Esophagus squamous epithelium (tissue), 4 donors: ENCODE data around the gene ODF4.

Experiments used
- POLR2A ChIP-seq, 4 donors: fragments of 450-650 bp; IDR thresholded peaks; one replicate each; pipeline ENCODE4 v1.6.1; 2017; ENCODE audit warnings: antibody characterized with exemption in 4 of 4, mild to moderate bottlenecking in 4 of 4, moderate library complexity in 3 of 4
- TF ChIP-seq, protein P1 (sequence below), 6 experiments: fragments of 450-650 bp in 4 of 6; fragments of 200-600 bp in 2 of 6; sonication (generic) in 2 of 6; IDR thresholded peaks; one replicate each; pipeline ENCODE4 v1.5.1; 2016 to 2019; ENCODE audit warnings: antibody characterized with exemption in 6 of 6, mild to moderate bottlenecking in 4 of 6, moderate library complexity in 4 of 6

- no peak for TF ChIP-seq POLR2A (IDR thresholded peaks at IDR 0.05)
- TF ChIP-seq, protein P1, sequence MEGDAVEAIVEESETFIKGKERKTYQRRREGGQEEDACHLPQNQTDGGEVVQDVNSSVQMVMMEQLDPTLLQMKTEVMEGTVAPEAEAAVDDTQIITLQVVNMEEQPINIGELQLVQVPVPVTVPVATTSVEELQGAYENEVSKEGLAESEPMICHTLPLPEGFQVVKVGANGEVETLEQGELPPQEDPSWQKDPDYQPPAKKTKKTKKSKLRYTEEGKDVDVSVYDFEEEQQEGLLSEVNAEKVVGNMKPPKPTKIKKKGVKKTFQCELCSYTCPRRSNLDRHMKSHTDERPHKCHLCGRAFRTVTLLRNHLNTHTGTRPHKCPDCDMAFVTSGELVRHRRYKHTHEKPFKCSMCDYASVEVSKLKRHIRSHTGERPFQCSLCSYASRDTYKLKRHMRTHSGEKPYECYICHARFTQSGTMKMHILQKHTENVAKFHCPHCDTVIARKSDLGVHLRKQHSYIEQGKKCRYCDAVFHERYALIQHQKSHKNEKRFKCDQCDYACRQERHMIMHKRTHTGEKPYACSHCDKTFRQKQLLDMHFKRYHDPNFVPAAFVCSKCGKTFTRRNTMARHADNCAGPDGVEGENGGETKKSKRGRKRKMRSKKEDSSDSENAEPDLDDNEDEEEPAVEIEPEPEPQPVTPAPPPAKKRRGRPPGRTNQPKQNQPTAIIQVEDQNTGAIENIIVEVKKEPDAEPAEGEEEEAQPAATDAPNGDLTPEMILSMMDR (IDR thresholded peaks at IDR 0.05) = no peak
These were observed 893 bp upstream of the ODF4 start for GRCh38 chr17:8338753-8339140.
